ENCODE results near the gene RIMS4. TPM values are rescaled to one million over a fixed set of nuclear protein-coding genes. Genes with fewer than 3 reads are reported as not detected.

Gene RIMS4
- total and polyA plus RNA-seq, 2 of the 8 experiments (the other 6 are each of a cell fraction or from before 2014, with no cell fraction given) = 13.3 to 44.2 TPM

GRCh38 chr20:44851545-44851944 lies 41.2 kb upstream of the RIMS4 start:
- Histone ChIP-seq H4K8ac (ENCODE audit: extremely low read depth, insufficient read depth, low read length) (no peak overlapping the region), H3K14ac (ENCODE audit: insufficient read length) (no peak overlapping the region), H3K18ac (ENCODE audit: extremely low read depth, low read length) (no peak overlapping the region), H2AK5ac (ENCODE audit: low read depth, low read length) (no peak overlapping the region), H3K27me3 (replicated peaks in 1 of 4; ENCODE audit: control insufficient read depth in 3 of 4, extremely low read depth in 1 of 4, insufficient read depth in 3 of 4, low read length in 3 of 4) (no peaks in the 10 kb centered on the region), H3K9ac (replicated peaks in 1 of 4; ENCODE audit: extremely low read depth in 1 of 4, low read depth in 3 of 4, low read length in 3 of 4) (no peak overlapping the region), H4K20me1 (replicated peaks in 1 of 2; ENCODE audit: control insufficient read depth in 1 of 2, insufficient read depth in 2 of 2, low read length in 2 of 2) (peaks cover 0 to 2% of the 10 kb centered on the region in 2 experiments), H2BK120ac (replicated peaks; ENCODE audit: low read depth, low read length) (no peak overlapping the region), H2BK20ac (ENCODE audit: low read length) (no peak overlapping the region), H3K36me3 (ENCODE audit: control insufficient read depth in 2 of 4, insufficient read depth in 4 of 4, low read length in 3 of 4) (no peaks in the 10 kb centered on the region), H3K56ac (replicated peaks; ENCODE audit: insufficient read length, low read depth, low read length) (no peak overlapping the region), H3K4me2 (ENCODE audit: insufficient read depth in 1 of 2, low read depth in 2 of 2, low read length in 2 of 2) (no peak overlapping the region), H3K23me2 (ENCODE audit: low read depth, low read length) (no peaks in the 10 kb centered on the region; the same call in 1 of the 2 replicates), H2BK15ac (ENCODE audit: low read length) (no peak overlapping the region), H3K79me2 (ENCODE audit: control insufficient read depth in 1 of 2, insufficient read depth in 2 of 2, low read length in 2 of 2) (no peaks in the 10 kb centered on the region), H3K23ac (ENCODE audit: insufficient read length) (no peak overlapping the region), H3K4ac (replicated peaks; ENCODE audit: insufficient read length, low read depth, low read length) (no peak overlapping the region), H3K4me1 (replicated peaks in 1 of 4; ENCODE audit: control insufficient read depth in 3 of 4, insufficient read depth in 4 of 4, low read length in 3 of 4) (peaks cover 0 to 2% (median under 1%) of the 10 kb centered on the region in 4 experiments; a peak in 2 of 7 replicates), H3K9me3 (ENCODE audit: insufficient read depth in 2 of 2, low read depth in 1 of 2, low read length in 1 of 2) (peaks cover 0 to 4% of the 10 kb centered on the region in 2 experiments; a peak in 1 of 4 replicates), H4K91ac (replicated peaks; ENCODE audit: insufficient read length, low read length) (no peak overlapping the region), H4K5ac (ENCODE audit: insufficient read length, low read depth, low read length) (no peak overlapping the region), H3K27ac (ENCODE audit: low read depth, low read length) (no peak overlapping the region), H3K4me3 (ENCODE audit: extremely low read depth in 1 of 4, insufficient read depth in 2 of 4, low read depth in 3 of 4, low read length in 4 of 4) (no peak overlapping the region), H2BK5ac (ENCODE audit: low read depth, low read length) (no peak overlapping the region), H2AFZ (ENCODE audit: low read length) (no peak overlapping the region), H2BK12ac (ENCODE audit: low read depth, low read length) (no peak overlapping the region), H3K79me1 (ENCODE audit: low read depth, low read length) (no peaks in the 10 kb centered on the region)
- FAIRE-seq (no peak), DNase-seq (ENCODE audit: low read depth in 1 of 2, low spot score in 2 of 2) (no peak)
- ChIA-PET POLR2A (ENCODE audit: partially characterized antibody) (no interaction called here), CTCF (ENCODE audit: partially characterized antibody) (interaction anchor here (1.4 to 1.9 kb wide), 4 partner anchors 31 to 104 kb away, joined by 4 to 15 read pairs (median 5); no protein-coding TSS in a partner anchor)
- TF ChIP-seq TCF12 (IDR thresholded peaks at IDR 0.05; ENCODE audit: low read depth, low read length) (0 out of 2 replicates have a peak, but pooled peaks have one; percentile 18), RFX5 (IDR thresholded peaks at IDR 0.05; ENCODE audit: borderline replicate concordance, low read depth, low read length) (no peak)
- WGBS, 2 experiments (ENCODE audit: extremely low coverage in 1 of 2, insufficient coverage in 1 of 2, insufficient read length in 1 of 2, insufficient replicate concordance in 2 of 2, low coverage in 1 of 2, low lambda C conversion rate in 2 of 2, missing lambda C conversion rate in 1 of 2) = 53% methylated on average over 3 of the region's 3 CpGs; no CpG with 5 or more reads in 1 of the 2 experiments

Data from H1 (cell line).